Measurements from ENCODE around the gene SLC50A1. TPM values are rescaled to one million over a fixed set of nuclear protein-coding genes. Genes with fewer than 3 reads are reported as not detected.

The SLC50A1 gene
- total and polyA plus RNA-seq, 2 of the 8 experiments (the other 6 are each of a cell fraction or from before 2014, with no cell fraction given): 36.5 to 90.8 TPM

DNA sequence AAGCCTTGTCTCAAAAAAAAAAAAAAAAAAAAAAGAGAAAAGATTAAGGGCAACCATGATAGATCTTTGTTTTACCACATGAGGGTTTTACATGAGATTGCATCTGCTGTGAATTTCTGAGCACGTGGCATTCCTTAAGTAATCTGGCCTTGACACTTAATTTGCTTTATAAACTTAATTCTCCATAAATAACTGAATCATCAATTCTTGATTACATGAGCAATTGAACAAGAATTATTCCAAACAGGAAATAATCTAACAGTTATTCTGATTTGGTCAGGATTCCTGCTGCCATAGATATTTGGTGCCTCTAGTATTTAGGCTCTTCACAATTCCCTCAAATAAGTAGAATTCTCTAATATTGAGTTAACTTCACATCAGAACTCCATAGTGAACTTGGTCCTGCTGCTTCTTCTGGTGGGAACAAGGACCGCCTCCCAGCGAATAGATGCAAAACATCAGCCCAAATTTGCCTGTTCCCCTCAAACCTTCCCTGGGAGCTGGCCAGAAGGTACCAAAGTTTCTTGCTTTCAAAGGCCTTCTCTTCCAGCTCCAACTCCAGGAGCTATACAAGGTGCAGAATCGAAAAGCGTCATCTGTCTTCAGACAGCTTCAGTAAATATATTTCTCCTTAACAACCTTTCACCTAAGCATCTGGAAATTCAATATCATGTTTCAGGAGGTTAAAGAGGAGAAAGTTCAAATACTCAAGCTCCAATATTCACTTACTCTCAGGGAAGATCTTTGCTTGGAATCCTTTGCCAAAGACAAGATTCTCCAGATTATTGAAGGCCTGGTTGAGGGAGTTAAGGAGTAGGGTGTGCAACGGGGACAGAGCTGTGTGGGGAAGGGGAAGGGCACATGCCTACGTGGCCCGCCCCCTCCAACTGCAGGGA is 36.4 kb downstream of the SLC50A1 start:
- H3K14ac ChIP-seq (ENCODE audit: insufficient read length): no peak overlapping the region
- H3K36me3 ChIP-seq (ENCODE audit: control insufficient read depth in 2 of 4, insufficient read depth in 4 of 4, low read length in 3 of 4): peaks cover 3 to 13% (median 7%) of the 10 kb centered on the region in 4 experiments; a peak in 6 of 8 replicates
- H2AK5ac ChIP-seq (ENCODE audit: low read depth, low read length): no peak overlapping the region
- FAIRE-seq: no peak
- H2BK15ac ChIP-seq (ENCODE audit: low read length): no peak overlapping the region
- ChIA-PET CTCF (ENCODE audit: partially characterized antibody) (interaction anchor here (0.7 to 12.4 kb wide), 24 partner anchors 14 to 121 kb away, joined by 3 to 215 read pairs (median 5); partner anchors contain the start of genes DPM3, EFNA1, EFNA4 and SLC50A1), POLR2A (ENCODE audit: partially characterized antibody) (interaction anchor here (0.8 to 20.5 kb wide), 17 partner anchors 14 to 106 kb away, joined by 3 to 512 read pairs (median 4); partner anchors contain the start of genes CLK2, DPM3, MTX1 and THBS3)
- H3K23ac ChIP-seq (ENCODE audit: insufficient read length): no peak overlapping the region
- H3K4me1 ChIP-seq (replicated peaks in 1 of 4; ENCODE audit: control insufficient read depth in 3 of 4, insufficient read depth in 4 of 4, low read length in 3 of 4): peaks cover 3 to 28% (median 10%) of the 10 kb centered on the region in 4 experiments
- peak overlapping the region; percentile 27 for H4K91ac ChIP-seq (replicated peaks; ENCODE audit: insufficient read length, low read length)
- TF ChIP-seq CEBPB (IDR thresholded peaks at IDR 0.05; ENCODE audit: low read depth, low read length): no peak
- peak; percentile 5; the same call in 1 of the 2 replicates for TF ChIP-seq KDM5A (IDR thresholded peaks at IDR 0.05; ENCODE audit: low read length)
- H4K5ac ChIP-seq (ENCODE audit: insufficient read length, low read depth, low read length): peak overlapping the region; percentile 88
- peak overlapping the region in 3 of 4 experiments; percentile 1 to 66 (median 49); a peak in 5 of 7 replicates for H3K9ac ChIP-seq (replicated peaks in 1 of 4; ENCODE audit: extremely low read depth in 1 of 4, low read depth in 3 of 4, low read length in 3 of 4)
- no peaks in the 10 kb centered on the region for H3K9me3 ChIP-seq (ENCODE audit: insufficient read depth in 2 of 2, low read depth in 1 of 2, low read length in 1 of 2)
- H3K79me2 ChIP-seq (ENCODE audit: control insufficient read depth in 1 of 2, insufficient read depth in 2 of 2, low read length in 2 of 2): peaks cover 0 to 16% of the 10 kb centered on the region in 2 experiments; a peak in 2 of 4 replicates
- WGBS, 2 experiments (ENCODE audit: extremely low coverage in 1 of 2, insufficient coverage in 1 of 2, insufficient read length in 1 of 2, insufficient replicate concordance in 2 of 2, low coverage in 1 of 2, low lambda C conversion rate in 2 of 2, missing lambda C conversion rate in 1 of 2): 58% methylated on average over 8 of the region's 8 CpGs; no CpG with 5 or more reads in 1 of the 2 experiments
- H3K18ac ChIP-seq (ENCODE audit: extremely low read depth, low read length): peak overlapping the region; percentile 64
- peak overlapping the region; percentile 37 to 90 for H3K4me2 ChIP-seq (ENCODE audit: insufficient read depth in 1 of 2, low read depth in 2 of 2, low read length in 2 of 2)
- H3K79me1 ChIP-seq (ENCODE audit: low read depth, low read length): no peaks in the 10 kb centered on the region; the same call in 1 of the 2 replicates
- no peak overlapping the region for H3K27ac ChIP-seq (ENCODE audit: low read depth, low read length)
- no peak overlapping the region for H2BK20ac ChIP-seq (ENCODE audit: low read length)
- H4K20me1 ChIP-seq (replicated peaks in 1 of 2; ENCODE audit: control insufficient read depth in 1 of 2, insufficient read depth in 2 of 2, low read length in 2 of 2): peaks cover 2 to 6% of the 10 kb centered on the region in 2 experiments
- H2BK12ac ChIP-seq (ENCODE audit: low read depth, low read length): peak overlapping the region; percentile 53; the same call in 1 of the 2 replicates
- DNase-seq (ENCODE audit: low read depth in 1 of 2, low spot score in 2 of 2): no peak
- peaks cover 15% of the 10 kb centered on the region for H3K23me2 ChIP-seq (ENCODE audit: low read depth, low read length)
- H3K4ac ChIP-seq (replicated peaks; ENCODE audit: insufficient read length, low read depth, low read length): peak overlapping the region; percentile 33
- H3K27me3 ChIP-seq (replicated peaks in 1 of 4; ENCODE audit: control insufficient read depth in 3 of 4, extremely low read depth in 1 of 4, insufficient read depth in 3 of 4, low read length in 3 of 4): no peaks in the 10 kb centered on the region
- peak overlapping the region; percentile 91; the same call in 1 of the 2 replicates for H4K8ac ChIP-seq (ENCODE audit: extremely low read depth, insufficient read depth, low read length)
- peak overlapping the region; percentile 54 to 95 (median 86) for H3K4me3 ChIP-seq (ENCODE audit: extremely low read depth in 1 of 4, insufficient read depth in 2 of 4, low read depth in 3 of 4, low read length in 4 of 4)
- H3K56ac ChIP-seq (replicated peaks; ENCODE audit: insufficient read length, low read depth, low read length): no peak overlapping the region
- no peak overlapping the region for H2BK120ac ChIP-seq (replicated peaks; ENCODE audit: low read depth, low read length)
- H2AFZ ChIP-seq (ENCODE audit: low read length): no peak overlapping the region; the same call in 1 of the 2 replicates
- H2BK5ac ChIP-seq (ENCODE audit: low read depth, low read length): peak overlapping the region; percentile 77; the same call in 1 of the 2 replicates
